Measurements from ENCODE around the gene PEAR1. TPM values are rescaled to one million over a fixed set of nuclear protein-coding genes. Genes with fewer than 3 reads are reported as not detected.

Gene PEAR1, protein sequence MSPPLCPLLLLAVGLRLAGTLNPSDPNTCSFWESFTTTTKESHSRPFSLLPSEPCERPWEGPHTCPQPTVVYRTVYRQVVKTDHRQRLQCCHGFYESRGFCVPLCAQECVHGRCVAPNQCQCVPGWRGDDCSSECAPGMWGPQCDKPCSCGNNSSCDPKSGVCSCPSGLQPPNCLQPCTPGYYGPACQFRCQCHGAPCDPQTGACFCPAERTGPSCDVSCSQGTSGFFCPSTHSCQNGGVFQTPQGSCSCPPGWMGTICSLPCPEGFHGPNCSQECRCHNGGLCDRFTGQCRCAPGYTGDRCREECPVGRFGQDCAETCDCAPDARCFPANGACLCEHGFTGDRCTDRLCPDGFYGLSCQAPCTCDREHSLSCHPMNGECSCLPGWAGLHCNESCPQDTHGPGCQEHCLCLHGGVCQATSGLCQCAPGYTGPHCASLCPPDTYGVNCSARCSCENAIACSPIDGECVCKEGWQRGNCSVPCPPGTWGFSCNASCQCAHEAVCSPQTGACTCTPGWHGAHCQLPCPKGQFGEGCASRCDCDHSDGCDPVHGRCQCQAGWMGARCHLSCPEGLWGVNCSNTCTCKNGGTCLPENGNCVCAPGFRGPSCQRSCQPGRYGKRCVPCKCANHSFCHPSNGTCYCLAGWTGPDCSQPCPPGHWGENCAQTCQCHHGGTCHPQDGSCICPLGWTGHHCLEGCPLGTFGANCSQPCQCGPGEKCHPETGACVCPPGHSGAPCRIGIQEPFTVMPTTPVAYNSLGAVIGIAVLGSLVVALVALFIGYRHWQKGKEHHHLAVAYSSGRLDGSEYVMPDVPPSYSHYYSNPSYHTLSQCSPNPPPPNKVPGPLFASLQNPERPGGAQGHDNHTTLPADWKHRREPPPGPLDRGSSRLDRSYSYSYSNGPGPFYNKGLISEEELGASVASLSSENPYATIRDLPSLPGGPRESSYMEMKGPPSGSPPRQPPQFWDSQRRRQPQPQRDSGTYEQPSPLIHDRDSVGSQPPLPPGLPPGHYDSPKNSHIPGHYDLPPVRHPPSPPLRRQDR
- total RNA-seq: 14.8 TPM
- long read RNA-seq, partial matches to known transcripts: 9 of 22 reads
- long read RNA-seq, other reads (novel, unspliced or antisense): 13 of 22 reads

GRCh38 chr1:156893048-156893953 is at the start of gene PEAR1:
Gene PEAR1 (plus strand): TSS chr1:156893718. CDS start chr1:156903927, 10,209 bp downstream.
- DNase-seq (no peak), ATAC-seq (peak; percentile 1 to 28)
- Histone ChIP-seq H3K9me3 (no peaks in the 10 kb centered on the region), H3K27me3 (ENCODE audit: low read depth) (peaks cover 17% of the 10 kb centered on the region), H3K27ac (peak within 1 kb of the TSS; percentile 86), H3K4me1 (peaks cover 48% of the 10 kb centered on the region), H3K4me3 (peak within 1 kb of the TSS; percentile 63), H3K36me3 (no peaks in the 10 kb centered on the region)
- no peak for TF ChIP-seq CTCF (IDR thresholded peaks at IDR 0.05)
- intact Hi-C loops (cut with DNase I): no loop called here

DNA sequence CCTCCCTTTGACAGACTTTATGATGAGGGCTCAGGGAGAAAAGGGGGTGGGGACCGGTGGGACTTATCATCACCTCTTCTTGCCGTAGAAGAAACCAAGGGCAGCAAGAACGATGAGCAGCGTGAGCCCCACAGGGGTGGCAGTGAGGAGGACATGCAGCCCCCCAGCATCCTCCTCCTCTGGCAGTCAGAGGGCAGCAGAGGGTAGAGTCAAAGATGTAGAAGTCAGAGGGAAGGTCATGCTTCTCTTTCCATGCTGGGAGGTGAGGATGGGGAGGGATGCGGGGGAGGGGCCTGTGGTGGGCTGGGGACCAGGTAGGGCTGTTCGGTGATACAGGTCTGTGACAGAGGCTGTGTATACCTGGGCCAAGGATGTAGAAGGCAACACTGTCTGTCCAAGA is 49.4 kb upstream of the PEAR1 start:
- DNase-seq (no peak), ATAC-seq (no peak)
- H3K9me3 ChIP-seq: no peaks in the 10 kb centered on the region
- no peak for TF ChIP-seq CTCF (IDR thresholded peaks at IDR 0.05)
- intact Hi-C loops (cut with DNase I): no loop called here
- no peak overlapping the region for H3K4me3 ChIP-seq
- no peak overlapping the region for H3K27ac ChIP-seq
- H3K36me3 ChIP-seq: no peaks in the 10 kb centered on the region
- peaks cover 12% of the 10 kb centered on the region for H3K4me1 ChIP-seq
- peaks cover 86% of the 10 kb centered on the region for H3K27me3 ChIP-seq (ENCODE audit: low read depth)

- TF ChIP-seq CTCF (IDR thresholded peaks at IDR 0.05): no peak
- H3K27ac ChIP-seq: no peak overlapping the region
- intact Hi-C loops (cut with DNase I): no loop called here
- H3K4me3 ChIP-seq: no peak overlapping the region
- DNase-seq (no peak), ATAC-seq (no peak)
- H3K27me3 ChIP-seq (ENCODE audit: low read depth): peaks cover 86% of the 10 kb centered on the region
- no peaks in the 10 kb centered on the region for H3K36me3 ChIP-seq
- H3K4me1 ChIP-seq: peaks cover 12% of the 10 kb centered on the region
- no peaks in the 10 kb centered on the region for H3K9me3 ChIP-seq
These were observed 48.9 kb upstream of the PEAR1 start for GRCh38 chr1:156844638-156845037.

- intact Hi-C loops (cut with DNase I): no loop called here
- Histone ChIP-seq H3K27ac (no peak overlapping the region), H3K36me3 (no peaks in the 10 kb centered on the region), H3K4me3 (no peak overlapping the region), H3K9me3 (no peaks in the 10 kb centered on the region), H3K4me1 (peaks cover 12% of the 10 kb centered on the region), H3K27me3 (ENCODE audit: low read depth) (peaks cover 88% of the 10 kb centered on the region)
- ATAC-seq: no peak
- TF ChIP-seq CTCF (IDR thresholded peaks at IDR 0.05): no peak
- DNase-seq: no peak
These were observed 48.2 kb upstream of the PEAR1 start for GRCh38 chr1:156845055-156845952.

Measured in lower lobe of right lung (tissue), 2 donors.